Putamen (tissue), 1 donor: ENCODE measurements around the gene PADI6.
"Not testable (repeated sequence)": the region's sequence is repeated elsewhere in the genome, so short reads cannot be mapped to it uniquely, and the experiment has no call there.

ENCODE experiments used
- DNase-seq: peaks from one replicate; pipeline ENCODE4 v3.0.0-alpha.2; 2016; ENCODE audit warnings: low spot score

Gene PADI6

DNA sequence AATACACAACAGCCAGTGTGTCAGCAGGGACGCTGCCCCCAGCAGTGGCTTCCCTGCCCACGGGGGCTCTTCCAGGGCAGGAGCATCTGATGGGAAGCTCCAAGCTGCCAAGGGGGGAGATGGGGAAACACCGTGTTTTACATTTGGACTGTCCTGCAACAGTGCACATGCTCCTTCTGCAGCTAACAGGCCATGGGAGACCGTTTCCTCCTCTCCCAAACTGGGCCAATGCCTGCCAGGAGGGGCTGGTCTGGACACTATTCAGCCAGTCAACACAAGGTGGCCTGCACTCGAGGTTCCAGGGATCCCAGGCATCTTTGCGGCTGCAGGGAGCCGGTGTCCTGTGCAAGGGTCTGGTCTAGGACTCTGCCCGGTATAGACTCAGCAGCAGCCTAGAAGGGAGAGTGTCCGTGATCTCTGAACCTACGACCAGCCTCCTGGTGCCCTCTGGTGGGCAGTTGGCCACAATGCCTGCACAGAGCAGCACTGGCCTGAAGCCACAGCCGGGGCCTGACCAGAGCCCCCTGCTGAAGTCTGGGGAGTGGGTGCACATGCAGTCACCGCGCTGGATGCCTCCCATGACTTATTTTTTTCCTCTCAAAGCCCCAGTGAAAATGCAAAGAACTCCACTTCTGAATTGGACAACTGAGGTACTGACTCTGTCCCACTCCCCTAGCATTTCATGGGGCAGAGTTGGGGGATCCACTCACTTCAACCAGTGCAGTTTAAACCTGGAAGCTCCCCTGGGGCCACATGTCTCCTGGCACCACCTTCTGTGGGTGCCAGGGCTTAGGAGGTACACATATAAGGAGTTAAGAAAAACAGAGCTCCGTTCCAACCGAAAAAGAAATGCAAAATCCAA is 34.1 kb downstream of the PADI6 start:
- DNase-seq, result peak; percentile 30

DNA sequence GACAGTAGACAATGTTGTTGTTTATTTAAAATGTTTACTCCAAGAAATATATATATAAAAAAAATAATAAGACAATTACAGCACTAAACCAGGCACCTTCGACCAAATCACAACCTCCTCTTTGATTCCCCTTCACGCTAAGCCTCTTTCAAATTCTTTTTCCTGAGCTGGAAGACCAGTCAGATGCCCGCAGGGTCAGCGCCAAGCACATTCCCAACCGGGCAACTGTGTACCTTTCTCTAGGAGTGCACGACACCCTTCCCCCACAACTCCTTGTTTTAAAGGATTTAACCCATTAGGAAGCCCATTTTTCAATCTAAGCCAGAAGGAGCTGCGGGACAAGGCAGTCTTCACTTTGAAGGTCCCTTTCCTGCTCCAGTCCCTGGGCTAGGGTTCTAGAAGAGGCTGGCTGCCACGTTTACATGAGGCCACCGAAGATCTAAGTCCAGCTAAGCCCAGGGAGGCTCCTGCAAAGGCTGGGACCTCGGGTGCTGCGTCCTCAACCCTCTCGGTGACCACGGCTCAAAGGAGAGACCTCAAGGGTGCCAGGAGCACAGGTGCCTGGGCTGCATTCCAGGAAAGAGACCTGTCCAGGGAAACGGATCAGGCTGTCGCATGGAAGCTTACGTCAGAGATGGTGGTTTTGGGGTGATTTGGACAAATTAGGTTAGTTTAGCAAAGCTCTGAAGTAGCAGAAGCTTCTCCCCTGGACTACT is 34.9 kb downstream of the PADI6 start:
- DNase-seq, result not testable (repeated sequence)

DNA sequence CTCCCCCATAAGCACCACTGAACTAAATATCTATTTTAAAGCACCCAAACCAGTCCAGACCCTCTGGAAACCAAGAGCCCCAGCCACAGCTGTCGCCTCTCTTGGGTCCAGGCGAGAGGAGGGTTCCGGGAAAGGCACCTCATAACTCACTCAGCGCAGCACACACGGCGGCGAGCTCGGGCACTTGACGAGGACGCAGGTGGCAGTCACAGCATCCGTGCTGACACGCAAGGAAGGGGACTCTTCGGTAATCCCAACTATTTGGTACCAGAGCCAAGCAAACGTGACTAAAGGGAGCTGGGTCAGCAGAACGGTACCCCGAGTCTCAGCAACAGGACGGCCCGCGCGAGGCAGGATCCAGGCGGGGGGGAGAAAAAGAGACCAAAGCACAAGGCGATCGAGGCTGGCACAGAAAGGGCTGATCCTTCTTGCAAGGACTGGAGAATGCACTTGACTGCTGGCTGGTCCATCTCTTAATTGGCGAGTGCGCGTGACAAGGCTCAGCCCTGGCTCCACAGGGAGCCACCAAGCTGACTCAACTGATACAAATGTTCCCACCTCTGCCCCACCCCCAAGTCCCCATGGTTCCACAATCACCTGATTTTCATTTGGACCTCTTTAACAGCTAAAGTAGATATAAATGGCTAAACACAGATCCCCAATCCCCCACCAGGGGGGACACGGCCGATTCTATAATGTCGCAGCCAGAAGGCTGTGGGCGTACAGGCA is 36.0 kb downstream of the PADI6 start:
- DNase-seq, result not testable (repeated sequence)

DNA sequence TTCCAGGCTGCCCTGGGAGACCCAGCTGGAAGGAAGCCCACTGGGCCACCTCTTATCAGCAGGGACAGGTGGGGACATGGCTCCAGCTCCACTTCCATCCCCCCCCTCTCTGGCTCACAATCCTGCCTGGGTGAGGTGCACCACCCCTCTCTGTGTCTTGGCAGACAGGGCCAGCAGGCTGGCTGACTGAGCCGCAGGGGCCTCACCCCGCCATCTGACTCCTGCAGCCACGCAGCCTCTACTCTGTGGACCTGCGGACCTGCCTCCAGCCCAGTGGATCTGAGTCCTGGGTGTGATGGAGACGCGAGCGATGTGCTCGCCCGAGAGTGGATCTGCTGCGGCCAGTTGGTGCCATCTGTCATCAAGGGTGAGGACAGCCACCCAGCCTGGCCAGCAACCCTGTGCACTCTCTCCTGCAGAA is 37.4 kb downstream of the PADI6 start:
- no peak for DNase-seq

DNA sequence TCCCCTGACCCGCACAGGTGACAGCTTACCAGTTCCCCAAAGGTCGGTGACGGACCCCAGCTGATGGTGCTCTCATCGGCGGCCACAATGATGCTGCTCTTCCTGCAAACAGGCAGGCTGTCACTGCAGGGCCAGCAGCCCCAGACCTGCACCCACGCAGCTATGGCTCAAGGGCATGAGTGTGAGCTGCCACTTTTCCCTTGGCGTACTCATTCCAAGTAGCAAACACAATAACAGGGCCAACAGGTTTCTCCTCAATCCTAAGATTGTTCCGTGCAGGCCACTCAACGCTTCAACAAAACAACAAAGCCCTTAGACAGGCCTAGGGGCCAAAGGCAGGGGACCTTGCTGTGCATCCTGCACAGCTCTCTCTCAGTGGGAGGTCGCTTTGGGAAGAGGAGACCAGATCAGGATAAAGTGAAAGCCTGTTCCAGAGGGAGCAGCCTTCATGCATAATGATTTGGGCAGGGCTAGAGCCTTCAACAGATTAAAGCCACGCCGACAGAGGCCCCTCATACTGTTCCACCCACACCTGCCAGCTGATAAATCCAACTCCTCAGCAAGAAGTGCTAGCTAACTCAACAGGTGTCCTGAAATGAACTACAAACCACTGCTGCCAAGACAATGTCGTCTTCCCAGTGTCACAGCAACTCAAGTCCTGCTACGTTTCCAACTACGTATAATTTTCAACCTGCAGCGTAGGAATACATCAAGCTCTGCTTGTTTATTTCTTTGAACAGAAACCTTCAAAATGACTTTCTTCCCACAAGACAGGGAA is 40.3 kb downstream of the PADI6 start:
- no peak for DNase-seq

DNA sequence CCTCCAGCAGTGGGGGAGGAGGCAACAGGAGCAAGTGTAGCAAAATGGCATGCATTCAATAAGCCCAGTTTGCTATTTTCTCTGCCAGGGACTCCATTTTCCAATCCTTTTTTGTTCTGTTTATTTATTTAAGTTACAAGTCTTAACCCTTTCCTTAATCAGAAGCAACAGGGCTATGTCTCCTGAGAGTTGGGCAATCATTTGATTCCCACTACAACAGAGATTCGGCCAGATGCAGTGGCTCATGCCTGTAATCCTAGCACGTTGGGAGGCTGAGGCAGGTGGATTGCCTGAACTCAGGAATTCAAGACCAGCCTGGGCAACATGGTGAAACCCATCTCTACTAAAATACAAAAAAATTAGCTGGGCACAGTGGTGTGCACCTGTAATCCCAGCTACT is 42.0 kb downstream of the PADI6 start:
- no peak for DNase-seq

DNA sequence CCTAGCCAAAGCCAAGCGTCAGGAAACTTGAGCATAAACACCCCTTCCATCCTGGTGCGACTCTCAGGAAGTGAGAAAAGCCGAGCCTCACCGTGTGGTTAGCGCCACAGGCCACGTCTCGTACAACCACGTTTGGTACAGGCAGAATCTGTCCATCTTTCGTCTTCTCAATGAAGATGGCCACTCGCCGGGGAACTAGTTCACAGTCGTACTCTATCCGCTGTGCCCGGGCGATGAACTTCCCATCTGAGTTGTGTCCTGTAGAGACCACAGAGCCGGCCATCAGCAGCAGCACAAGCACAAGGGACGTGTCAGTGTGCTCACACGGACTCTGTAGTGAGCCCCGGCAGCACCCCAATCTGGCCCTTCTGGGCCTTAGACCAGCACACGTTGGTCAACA is 44.4 kb downstream of the PADI6 start:
- no peak for DNase-seq

DNA sequence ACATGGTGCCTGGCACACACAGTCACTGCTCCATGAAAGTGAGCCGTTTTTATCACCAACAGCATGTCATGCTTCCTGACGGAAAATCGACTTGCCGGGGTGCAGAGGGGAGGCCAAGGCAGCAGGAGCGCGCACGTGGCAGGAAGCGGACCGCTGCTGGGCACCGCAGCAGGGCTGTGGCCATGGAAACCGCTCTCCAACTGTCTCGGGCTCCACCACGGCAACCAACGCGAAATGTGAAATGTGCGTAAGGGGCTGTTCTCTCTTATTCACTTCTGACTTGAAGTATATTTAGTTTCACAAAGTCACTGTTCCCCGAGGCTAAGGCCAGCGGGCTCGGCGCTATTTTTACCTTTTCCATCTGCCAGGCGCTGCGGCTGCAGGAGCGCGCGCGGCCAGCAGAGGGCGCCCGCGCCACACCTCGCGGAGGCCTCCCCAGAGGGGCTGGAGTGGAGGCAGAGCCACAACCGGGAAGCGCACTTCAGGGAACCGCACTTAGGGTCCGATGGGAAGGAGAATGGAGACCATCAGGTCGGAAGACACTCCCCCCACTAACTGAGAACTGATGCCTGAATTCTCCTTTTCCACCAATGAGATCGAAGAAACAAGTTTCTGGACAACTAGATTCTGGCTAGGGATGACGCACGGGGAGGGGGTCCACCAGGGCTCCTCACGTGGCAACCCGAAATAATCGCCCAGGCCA is 47.8 kb downstream of the PADI6 start:
- DNase-seq, result peak; percentile 44

DNA sequence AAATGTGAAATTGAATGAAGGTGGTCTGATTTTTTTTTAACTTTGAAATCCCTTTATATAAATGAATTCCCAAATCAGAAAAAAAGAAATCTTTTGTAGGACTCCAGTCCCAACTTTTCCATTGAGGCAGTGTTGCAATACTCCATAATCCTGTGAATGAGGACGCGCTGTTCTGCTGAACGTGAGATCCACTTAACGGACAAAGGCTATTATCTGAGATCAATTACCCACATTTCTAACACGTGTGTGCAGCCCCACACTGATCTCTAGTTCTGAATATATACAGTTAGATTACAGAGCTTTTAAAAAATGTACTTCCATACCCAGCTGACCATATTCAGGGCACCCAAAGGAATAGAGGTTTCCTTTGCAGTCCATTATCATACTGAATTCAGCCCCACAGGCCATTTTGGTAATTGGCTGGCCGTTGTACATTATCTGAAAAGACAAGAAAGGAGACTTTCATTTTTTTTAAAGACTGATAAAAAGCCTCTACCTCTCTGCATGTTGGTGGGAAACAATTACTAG is 48.5 kb downstream of the PADI6 start:
- no peak for DNase-seq

DNA sequence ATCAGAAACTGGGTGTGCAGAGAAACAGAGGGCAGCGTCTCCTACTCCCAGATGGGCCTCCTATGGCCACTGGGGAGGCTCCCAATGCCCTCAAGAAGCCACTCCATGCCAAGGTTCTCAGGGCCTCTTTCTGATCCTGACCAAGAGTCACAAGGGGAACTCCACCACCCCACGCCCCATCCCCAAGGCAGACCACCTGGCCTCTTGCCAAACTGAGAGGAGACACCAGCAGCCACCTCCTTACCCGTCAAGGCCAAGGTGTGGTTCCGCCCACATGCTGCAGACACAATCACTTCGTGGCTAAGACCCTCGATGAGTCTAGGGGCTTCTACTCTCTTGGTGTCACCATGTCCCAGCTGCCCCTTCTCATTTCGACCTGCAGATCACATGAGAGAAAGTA is 50.5 kb downstream of the PADI6 start:
- no peak for DNase-seq

DNA sequence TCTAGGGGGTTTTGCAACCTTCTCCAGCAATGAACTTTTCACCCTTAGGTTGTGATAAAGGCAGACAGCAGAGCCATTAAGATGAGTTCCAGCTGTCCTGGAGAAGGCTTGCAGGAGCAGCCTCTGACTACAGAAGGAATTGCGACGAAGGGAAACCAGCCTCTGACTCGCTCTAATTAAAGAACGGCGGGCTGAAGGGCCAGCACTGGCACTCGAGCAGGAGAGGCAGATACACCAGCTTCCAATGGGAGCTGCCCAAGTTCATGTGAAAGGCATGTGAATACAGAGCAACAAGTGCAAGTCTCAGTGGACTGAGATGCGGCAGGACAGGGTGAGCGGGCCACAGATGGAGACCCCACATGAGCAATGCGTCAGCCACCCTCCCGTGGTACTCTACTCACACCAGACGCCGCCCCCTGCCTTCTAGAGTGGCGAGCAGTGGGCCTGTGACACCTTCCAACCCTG is 51.8 kb downstream of the PADI6 start:
- DNase-seq, result no peak

DNA sequence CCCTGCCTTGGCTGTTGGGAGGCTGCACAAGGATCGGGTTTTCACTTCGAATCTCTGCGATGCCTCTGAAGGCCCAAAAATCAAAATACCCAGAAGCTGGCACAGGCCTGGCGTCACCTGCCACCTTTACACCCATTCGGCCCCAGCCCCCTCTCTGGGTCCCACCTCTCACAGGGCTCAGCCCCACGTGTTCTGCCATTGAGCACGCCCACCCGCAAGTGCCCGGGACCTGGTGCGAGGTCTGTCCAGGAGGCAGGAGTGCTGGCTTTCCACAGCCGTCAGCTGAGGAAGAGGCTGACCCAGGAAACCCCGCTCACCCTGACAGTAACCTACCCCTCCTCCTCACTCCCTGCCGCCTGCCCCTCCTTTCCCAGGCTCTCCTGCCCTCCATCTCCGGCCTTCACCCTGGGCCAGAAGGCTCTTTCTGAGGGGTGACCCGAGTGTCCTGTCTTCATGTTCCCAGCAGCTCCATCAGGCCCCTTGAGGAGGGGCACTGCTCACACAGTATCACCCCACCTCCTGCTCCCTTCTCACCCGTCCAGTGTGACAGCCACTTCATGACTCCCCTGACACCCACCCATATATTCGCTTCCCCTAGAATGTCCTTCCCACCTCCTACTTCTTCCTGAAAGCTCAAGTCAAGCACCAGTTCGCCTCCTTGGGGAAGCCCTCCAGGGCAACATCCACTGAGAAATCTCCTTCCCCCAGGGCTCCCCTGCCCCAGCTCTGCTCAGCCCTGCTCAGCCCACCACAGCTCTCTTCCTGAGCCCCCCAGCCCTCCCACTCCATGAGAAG is 54.0 kb downstream of the PADI6 start:
- no peak for DNase-seq

DNA sequence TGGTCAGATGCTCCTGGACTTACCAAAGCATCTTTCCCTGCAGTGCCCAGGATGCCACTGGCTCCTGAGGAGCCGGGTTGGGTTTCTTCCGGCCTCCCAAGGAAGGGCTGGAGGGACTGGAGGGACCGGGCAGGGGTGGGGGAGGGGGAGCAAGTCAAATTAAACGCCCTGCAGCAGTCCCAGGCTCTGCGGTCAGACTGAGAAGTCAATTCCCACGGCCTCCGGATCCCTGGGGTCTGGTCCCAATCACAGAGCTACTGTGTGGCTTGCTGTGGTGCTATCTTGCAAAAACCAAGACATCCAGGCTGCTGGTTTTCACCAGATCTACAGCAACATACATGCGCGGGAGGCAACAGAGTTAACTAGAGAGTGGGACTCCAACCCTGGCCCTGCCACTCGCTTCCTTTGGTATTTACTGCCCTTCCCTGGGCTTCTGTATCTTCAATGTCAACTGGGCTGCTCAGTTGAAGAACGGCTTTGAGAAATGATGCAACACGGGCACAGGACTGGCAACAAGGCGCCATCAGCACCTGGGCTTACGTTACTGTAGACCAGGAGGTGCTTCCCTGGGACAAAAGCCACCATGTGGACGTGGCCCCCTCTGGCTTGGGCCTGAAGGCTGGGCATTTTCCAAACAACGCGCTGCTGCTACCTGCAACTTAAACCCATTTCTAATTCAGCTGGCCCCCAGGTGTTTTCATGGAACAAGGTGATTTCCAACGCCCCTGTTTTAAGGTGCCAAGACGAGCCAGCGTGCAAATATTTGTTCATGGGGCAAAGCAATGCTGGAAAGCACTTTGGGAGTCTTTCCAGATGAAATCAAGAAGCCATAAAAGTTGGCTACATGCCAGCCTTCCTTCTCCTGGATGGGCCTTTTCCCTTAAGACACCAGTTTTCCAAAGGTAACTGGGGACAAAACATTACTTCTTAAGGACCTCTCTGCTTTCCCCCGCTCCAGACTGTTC is 56.0 kb downstream of the PADI6 start:
- DNase-seq, result no peak

DNA sequence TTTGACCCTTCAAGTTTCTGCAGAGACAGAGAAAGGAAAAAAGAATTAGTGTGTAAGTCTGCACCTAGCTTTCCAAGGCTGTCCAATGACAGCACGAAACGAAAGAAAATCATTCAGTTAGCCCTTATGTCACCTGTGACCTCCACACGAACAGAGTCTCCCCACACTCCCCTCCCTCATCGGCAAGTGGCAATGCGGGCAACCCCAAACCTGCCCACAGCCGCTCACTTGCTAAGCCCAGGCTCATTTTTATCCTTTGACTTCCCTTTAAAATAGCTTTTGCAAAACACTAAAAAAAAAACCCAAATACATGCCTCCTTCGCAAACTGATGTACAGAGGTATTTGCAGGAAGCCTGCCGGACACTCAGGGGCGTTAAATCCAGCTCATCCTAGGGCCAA is 57.2 kb downstream of the PADI6 start:
- no peak for DNase-seq

DNA sequence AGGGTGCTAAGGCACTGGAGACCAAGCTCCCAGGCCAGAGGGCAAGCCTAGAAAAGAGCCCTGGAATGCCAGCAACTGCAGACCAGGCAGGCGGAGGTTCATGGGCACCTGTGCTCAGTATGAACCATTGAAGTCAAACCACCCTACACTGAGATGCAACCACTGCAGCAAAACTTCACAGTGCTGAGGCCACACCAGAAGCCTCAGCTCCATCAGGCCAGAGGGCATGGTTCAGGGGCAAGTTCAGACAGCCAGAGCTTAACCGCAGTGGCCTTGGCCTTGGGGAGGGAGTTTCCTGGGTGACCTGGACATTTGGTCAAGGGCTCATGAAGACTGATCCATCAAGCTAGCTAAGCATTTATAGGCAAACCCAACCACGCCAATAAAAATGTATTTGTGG is 60.4 kb downstream of the PADI6 start:
- no peak for DNase-seq

DNA sequence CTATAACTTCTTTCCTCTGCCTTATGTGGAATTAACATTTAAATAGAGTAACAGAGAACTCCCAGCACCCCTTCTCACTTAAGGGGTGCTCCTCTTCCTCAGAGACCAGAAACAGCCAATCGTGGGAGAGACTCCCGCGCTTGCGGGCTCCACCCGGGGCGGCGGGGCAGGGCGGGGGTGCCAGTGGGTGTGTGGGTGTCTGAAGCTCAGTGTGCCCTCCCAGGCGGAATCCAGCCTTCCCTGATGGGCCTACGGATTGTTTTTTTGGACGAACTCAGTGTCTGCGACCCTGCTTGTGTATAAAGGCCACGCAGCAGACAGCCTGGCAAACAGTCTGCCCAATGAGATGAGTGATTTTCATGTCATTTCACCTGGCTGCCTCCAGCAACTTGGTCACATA is 61.3 kb downstream of the PADI6 start:
- DNase-seq, result no peak

DNA sequence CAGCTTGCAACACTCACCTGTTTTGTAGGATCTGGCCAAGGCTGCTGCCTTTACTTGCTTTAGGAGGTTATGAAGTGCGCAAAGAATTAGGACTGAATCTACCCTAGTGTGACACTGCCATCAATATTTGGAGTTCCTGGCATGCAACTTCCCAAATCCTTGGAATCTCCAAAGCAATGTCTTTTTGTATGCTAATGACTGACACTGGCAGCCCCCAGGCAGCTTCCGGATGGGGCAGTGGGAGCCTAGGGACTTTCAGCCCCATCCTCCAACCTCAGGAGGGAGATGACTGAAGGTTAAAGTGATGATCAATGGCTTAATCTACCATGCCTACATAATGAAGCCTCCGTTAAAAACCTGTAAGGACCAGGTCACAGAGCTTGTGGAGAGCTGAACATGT is 62.0 kb downstream of the PADI6 start:
- DNase-seq, result no peak

DNA sequence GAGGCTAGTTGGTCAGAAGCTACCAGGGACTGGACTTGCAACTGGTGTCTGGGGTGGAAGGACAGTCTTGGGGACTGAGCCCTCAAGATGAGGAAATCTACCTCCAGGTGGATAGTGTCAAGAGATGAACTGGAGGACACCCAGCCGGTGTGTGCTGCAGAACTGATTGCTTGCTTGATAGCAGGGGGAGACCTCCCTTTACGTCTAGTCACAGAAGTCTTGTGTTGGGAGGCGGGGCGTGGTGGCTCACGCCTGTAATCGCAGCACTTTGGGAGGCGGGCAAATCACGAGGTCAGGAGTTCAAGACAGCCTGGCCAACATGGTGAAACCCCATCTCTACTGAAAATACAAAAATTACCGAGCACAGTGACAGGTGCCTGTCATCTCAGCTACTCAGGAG is 62.6 kb downstream of the PADI6 start:
- no peak for DNase-seq
